B cell (primary cell): ENCODE measurements around the gene GPC5.

Source experiments
- CTCF ChIP-seq: fragments of 200-600 bp; IDR thresholded peaks from one replicate; pipeline ENCODE4 v1.8.0; 2022; ENCODE audit warnings: antibody characterized with exemption, mild to moderate bottlenecking
- EZH2 ChIP-seq: IDR thresholded peaks from 2 replicates; pipeline ENCODE4 v1.6.1; 2012; ENCODE audit warnings: borderline replicate concordance, low read depth, mild to moderate bottlenecking, moderate library complexity, low read length; ENCODE audit not compliant: insufficient read depth, poor library complexity, severe bottlenecking

DNA sequence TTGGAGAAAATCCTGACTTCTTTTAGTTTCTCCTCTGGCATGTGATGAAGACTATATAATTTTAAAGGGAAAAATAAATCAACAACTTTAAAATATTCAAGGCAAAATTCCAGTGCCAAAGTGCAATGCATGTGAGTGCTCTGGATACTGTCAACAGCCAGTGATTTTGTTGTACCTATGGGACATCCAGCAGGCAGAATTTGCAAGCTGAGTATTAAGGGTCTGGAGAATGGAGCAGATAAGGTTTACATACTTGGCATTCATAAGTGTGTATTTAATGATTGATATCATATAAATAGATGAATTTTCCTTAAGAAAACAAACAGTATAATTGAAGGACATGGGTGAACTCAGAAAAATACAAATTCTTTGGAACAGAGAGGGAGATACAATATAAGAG is 703.4 kb downstream of the GPC5 start:
- no peak for TF ChIP-seq CTCF
- TF ChIP-seq EZH2 = no peak
